Right lobe of liver (tissue), 4 donors: Measurements from ENCODE around the gene CREB5.

Experiments used
- POLR2A ChIP-seq: fragments of 450-650 bp; IDR thresholded peaks from one replicate; pipeline ENCODE4 v1.6.1; 2017; ENCODE audit warnings: antibody characterized with exemption, mild to moderate bottlenecking
- TF ChIP-seq, protein P1 (sequence below), 4 donors: fragments of 200-600 bp in 3 of 4; fragments of 450-650 bp in 1 of 4; IDR thresholded peaks; one replicate each; pipeline versions ENCODE4 v1.5.1 to v1.8.0; 2016 to 2022; ENCODE audit warnings: antibody characterized with exemption in 4 of 4, mild to moderate bottlenecking in 2 of 4
- donor health status: DM: no; HTN: no; CAD: no.
- donor health status: DM: no; HTN: no; CAD: no.
- donor health status: DM: no; HTN: yes; CAD: no.

DNA sequence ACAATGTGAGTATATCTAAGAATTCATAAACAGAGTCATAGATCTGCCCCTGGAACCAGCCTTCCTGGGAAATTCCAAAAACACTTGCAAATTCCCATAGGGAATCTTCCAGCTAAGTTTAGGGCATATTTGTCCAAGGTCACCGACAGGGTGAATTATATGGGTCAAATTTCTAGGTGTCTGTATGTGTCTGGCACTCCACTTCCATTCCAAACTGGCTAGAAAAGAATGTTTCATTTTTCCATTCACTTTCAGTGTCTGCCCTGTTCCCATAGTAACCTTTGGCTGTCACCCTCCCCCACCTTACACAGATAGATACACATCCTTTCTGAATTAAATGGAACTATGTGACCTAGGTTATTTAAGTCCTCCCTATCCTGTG lies 230.9 kb downstream of the CREB5 start:
- TF ChIP-seq, protein P1, sequence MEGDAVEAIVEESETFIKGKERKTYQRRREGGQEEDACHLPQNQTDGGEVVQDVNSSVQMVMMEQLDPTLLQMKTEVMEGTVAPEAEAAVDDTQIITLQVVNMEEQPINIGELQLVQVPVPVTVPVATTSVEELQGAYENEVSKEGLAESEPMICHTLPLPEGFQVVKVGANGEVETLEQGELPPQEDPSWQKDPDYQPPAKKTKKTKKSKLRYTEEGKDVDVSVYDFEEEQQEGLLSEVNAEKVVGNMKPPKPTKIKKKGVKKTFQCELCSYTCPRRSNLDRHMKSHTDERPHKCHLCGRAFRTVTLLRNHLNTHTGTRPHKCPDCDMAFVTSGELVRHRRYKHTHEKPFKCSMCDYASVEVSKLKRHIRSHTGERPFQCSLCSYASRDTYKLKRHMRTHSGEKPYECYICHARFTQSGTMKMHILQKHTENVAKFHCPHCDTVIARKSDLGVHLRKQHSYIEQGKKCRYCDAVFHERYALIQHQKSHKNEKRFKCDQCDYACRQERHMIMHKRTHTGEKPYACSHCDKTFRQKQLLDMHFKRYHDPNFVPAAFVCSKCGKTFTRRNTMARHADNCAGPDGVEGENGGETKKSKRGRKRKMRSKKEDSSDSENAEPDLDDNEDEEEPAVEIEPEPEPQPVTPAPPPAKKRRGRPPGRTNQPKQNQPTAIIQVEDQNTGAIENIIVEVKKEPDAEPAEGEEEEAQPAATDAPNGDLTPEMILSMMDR (IDR thresholded peaks at IDR 0.05), result no peak
- TF ChIP-seq POLR2A, result no peak
